Activated CD4-positive, CD25-positive, alpha-beta regulatory T cell (primary cell): ENCODE measurements around the gene TMEM179.

Source experiments
- DNase-seq, 4 experiments: peaks; one replicate each; lab custom pipeline; 2025; lab: John Stamatoyannopoulos, UW

TMEM179 gene

GRCh38 chr14:104555430-104556255 is 48.9 kb downstream of the TMEM179 start:
- no peak for DNase-seq

DNA sequence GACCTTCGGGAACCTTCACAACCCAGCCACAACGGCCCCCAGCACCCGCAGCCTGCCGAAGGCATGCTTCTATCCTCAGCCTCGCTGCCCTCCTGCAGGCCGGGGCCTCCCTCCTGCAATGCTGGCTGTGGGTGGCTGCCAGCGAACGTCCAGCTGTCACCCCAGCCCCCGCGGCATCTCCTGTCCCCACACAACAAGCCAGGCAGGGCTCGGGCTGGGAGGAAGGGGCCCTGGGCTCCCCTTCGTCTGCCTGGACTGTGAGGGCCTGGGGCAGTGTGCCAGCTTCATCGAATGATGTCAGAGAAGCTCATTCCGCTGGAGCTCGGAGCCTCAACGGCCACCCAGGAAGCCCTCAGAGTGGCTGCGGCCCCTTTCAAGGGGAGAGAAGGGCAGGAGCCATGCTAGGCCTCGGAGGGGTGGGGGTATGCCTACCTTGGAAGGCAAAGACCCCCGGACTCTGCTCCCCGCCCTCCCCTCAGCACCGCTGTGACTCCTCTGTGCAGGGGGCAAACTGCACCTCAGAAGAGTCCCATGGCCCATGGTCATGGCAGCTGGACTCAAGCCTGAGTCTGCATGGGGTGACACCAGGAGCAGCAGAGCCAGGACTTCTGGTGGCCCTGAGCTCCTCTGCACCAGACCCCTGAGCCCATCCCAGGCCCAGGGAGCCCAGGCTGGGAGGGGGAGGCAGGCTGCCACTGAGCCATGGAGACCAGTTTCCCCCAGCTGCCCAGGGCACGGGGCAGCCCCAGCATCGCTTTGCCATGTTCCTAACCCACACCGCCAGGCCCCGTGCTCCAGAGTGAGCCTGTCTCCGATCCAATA is 49.8 kb downstream of the TMEM179 start:
- no peak for DNase-seq

DNA sequence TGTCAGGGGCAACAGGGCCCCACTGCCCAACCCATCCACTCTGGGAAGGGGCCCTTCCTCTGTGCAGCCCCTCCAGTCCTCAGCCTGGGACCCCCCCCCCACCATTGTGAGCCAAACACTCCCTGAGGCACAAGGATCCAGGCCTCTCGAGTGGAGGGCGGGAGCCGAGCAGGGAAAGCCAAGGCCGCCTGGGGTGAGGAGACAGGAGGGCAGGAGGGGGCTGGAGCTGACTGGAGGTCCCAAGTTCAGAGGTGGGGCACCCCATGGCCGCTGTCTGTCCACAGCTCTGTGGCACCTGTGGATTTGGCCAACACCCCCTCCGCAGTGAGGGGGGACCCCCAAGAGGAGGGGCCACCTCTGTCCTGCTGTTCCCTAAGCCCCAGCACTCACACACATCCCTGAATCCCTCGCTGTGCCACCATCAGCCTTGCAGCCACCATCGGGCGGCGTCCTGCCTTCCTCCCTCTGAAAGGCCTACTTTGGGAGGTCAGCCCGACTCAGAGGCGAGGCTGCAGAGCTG is 50.4 kb downstream of the TMEM179 start:
- DNase-seq: no peak

GRCh38 chr14:104553166-104554087 is 51.1 kb downstream of the TMEM179 start:
- DNase-seq: no peak

DNA sequence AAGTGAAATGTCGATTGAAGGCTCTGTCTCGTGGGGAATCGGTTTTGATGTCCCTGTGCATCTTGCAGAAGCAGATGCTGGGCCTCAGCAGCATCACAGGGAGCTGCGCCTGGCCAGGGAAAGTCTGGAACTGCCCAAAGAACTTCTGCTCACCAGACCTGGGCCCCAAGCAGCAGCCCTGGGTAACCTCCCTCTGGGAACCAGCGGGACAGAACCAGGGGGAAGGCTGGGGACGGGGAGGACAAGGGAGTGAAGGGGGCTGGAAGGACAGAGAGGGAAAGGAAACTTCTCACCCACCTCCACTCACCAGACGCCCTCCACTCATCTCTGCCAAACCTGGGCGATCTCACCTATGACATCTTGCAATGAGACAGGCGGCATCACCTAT is 51.8 kb downstream of the TMEM179 start:
- DNase-seq: no peak

GRCh38 chr14:104551851-104552737 is 52.5 kb downstream of the TMEM179 start:
- DNase-seq: no peak

- no peak for DNase-seq
Observed at GRCh38 chr14:104550861-104551728, 53.5 kb downstream of the TMEM179 start.

- DNase-seq: no peak
Observed at GRCh38 chr14:104550340-104550860, 54.2 kb downstream of the TMEM179 start.

GRCh38 chr14:104549536-104550339 is 54.8 kb downstream of the TMEM179 start:
- no peak for DNase-seq

DNA sequence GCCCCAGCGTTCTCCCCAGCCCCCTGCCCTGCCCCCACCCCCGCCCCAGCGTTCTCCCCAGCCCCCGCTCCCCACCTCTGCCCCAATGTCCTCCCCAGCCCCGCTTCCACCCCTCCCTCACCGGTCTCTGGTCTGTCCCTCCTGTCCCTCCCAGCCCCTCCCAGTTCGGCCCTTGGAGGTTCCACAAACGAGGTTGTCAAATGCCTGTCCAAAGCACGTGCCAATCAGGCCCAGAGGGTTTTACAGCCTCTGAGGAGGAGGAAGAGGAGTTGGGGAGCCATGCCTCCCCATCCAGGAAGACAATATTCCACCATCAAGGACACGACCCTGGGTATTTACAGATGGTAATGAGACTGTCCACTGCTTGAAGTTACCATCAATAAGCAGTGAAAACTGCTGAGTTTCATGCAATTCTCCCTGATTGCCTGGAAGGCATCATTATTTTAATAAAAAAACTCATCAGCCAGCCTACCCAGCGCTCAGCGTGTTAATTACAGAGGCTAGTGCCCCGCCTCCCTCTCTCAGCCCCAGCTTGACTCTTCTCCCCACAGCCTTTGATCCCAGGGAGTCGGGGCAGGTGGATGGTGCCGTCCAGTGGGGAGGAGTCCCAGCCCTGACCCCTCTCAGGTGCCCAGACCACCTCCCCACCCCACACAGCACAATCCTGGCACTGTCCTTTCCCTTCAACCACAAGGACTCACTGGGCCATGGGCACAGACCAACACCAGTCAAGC is 55.6 kb downstream of the TMEM179 start:
- no peak for DNase-seq

GRCh38 chr14:104547998-104548700 is 56.4 kb downstream of the TMEM179 start:
- no peak for DNase-seq

GRCh38 chr14:104547310-104547997 is 57.1 kb downstream of the TMEM179 start:
- DNase-seq: no peak

DNA sequence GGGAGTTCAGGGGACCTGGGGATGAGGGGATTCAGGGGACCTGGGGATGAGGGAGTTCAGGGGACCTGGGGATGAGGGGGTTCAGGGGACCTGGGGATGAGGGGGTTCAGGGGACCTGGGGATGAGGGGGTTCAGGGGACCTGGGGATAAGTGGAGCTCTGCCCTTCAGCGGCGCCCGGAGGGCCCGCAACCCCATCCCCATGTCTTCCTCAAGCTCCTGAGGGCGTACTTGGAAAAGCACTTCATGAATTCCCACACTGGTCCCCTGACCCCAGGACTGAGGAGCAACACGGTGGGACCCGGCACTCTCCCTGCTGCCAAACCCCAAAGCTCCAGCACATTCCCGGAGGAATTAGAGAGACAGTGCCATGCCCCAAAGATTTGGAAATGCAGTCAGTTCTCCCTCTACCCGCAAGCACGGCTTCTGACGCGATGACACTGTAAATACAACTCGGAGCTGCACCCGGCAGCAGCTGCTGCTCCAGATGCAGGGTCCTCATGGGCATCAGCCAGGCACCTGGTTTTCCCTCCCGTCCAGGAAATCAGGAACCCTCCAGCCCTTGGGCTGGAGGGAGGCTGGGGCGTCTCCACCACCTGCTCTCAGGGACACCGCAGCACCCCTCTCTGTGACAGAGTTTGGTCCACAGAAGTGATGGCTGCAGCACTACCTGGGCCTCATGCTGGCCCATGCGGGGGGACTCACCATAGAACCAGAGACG is 57.8 kb downstream of the TMEM179 start:
- DNase-seq: no peak

- no peak for DNase-seq
Observed at GRCh38 chr14:104545942-104546501, 58.5 kb downstream of the TMEM179 start.

- no peak for DNase-seq
Observed at GRCh38 chr14:104545151-104545941, 59.2 kb downstream of the TMEM179 start.
